HG03432 (cell line): ENCODE results near the gene SUN2.

Experiments used
- ATAC-seq: cut with Tn5 transposase; IDR thresholded peaks from one replicate; pipeline ENCODE4 v1.9.1; 2021; ENCODE audit warnings: mild to moderate bottlenecking, moderate library complexity; ENCODE audit not compliant: unreplicated experiment

The SUN2 gene

GRCh38 chr22:38777087-38777671 is 21.4 kb upstream of the SUN2 start:
- no peak for ATAC-seq

- no peak for ATAC-seq
Measured at GRCh38 chr22:38776086-38776485, 20.3 kb upstream of the SUN2 start.

GRCh38 chr22:38775656-38776055 is 19.9 kb upstream of the SUN2 start:
- ATAC-seq = no peak

- ATAC-seq = no peak
Measured at GRCh38 chr22:38774496-38775166, 18.8 kb upstream of the SUN2 start.

- ATAC-seq = no peak
Measured at GRCh38 chr22:38773363-38773946, 17.7 kb upstream of the SUN2 start.

- ATAC-seq = no peak
Measured at GRCh38 chr22:38772623-38772873, 16.8 kb upstream of the SUN2 start.

- ATAC-seq = no peak
Measured at GRCh38 chr22:38770257-38770949, 14.6 kb upstream of the SUN2 start.

- no peak for ATAC-seq
Measured at GRCh38 chr22:38768036-38768435, 12.2 kb upstream of the SUN2 start.

- no peak for ATAC-seq
Measured at GRCh38 chr22:38767313-38767712, 11.5 kb upstream of the SUN2 start.

- ATAC-seq = no peak
Measured at GRCh38 chr22:38766076-38766777, 10.4 kb upstream of the SUN2 start.

GRCh38 chr22:38762551-38762983 is 6.8 kb upstream of the SUN2 start:
- ATAC-seq = no peak

- no peak for ATAC-seq
Measured at GRCh38 chr22:38761202-38762162, 5.7 kb upstream of the SUN2 start.

- no peak for ATAC-seq
Measured at GRCh38 chr22:38760477-38761201, 4.8 kb upstream of the SUN2 start.

- ATAC-seq = no peak
Measured at GRCh38 chr22:38759005-38759404, 3.2 kb upstream of the SUN2 start.

GRCh38 chr22:38758276-38758945 is 2.6 kb upstream of the SUN2 start:
- no peak for ATAC-seq

- ATAC-seq = no peak
Measured at GRCh38 chr22:38757464-38757757, 1.6 kb upstream of the SUN2 start.

GRCh38 chr22:38756711-38757463 is 1.1 kb upstream of the SUN2 start:
- ATAC-seq = no peak

GRCh38 chr22:38755155-38755910 is 465 bp downstream of the SUN2 start:
- ATAC-seq = peak; percentile 39
